ENCODE data around the gene C10orf62. TPM values are rescaled to one million over a fixed set of nuclear protein-coding genes. Genes with fewer than 3 reads are reported as not detected.

C10orf62 gene
- 0.12 and 0.13 TPM in 2 replicates for total RNA-seq

GRCh38 chr10:97589479-97589878, at the start of gene C10orf62:
Gene C10orf62, plus strand, starts transcription at chr10:97589721. Its CDS starts 177 bp downstream, at chr10:97589898.

GRCh38 chr10:97572214-97572989, 17.1 kb upstream of the C10orf62 start, which contains the start of gene ANKRD2:
Gene ANKRD2, plus strand, starts transcription at chr10:97572779. Its CDS starts 10 bp downstream, at chr10:97572789.

GRCh38 chr10:97584060-97584797, 5.3 kb upstream of the C10orf62 start, which contains the start of gene HOGA1:
Gene HOGA1, plus strand, starts transcription at chr10:97584389. Its CDS starts 315 bp downstream, at chr10:97584704.

GRCh38 chr10:97632949-97633884, 43.7 kb downstream of the C10orf62 start, which contains the start of gene MORN4:
Gene MORN4, minus strand, starts transcription at chr10:97633500. Its CDS starts 13,847 bp downstream, at chr10:97619653.

GRCh38 chr10:97640174-97640867, 50.8 kb downstream of the C10orf62 start, which contains the start of gene PI4K2A:
Gene PI4K2A, plus strand, starts transcription at chr10:97640671. Its CDS starts 72 bp downstream, at chr10:97640743.

Other genes with a start within 250 kb of the C10orf62 start
- gene RRP12, start 188.4 kb upstream of the C10orf62 start, total RNA-seq = 10.1 and 15.7 TPM in 2 replicates
- 224 and 247 TPM in 2 replicates for gene PGAM1, start 163.5 kb upstream of the C10orf62 start, total RNA-seq
- gene EXOSC1, start 143.7 kb upstream of the C10orf62 start, total RNA-seq = 27.9 and 32.0 TPM in 2 replicates
- 35.0 and 38.7 TPM in 2 replicates for gene ZDHHC16, start 143.5 kb upstream of the C10orf62 start, total RNA-seq
- 46.2 and 49.2 TPM in 2 replicates for gene MMS19, start 91.3 kb upstream of the C10orf62 start, total RNA-seq
- gene UBTD1, start 90.8 kb upstream of the C10orf62 start, total RNA-seq = 22.5 and 22.9 TPM in 2 replicates
- 0.50 and 1.5 TPM in 2 replicates for gene ANKRD2, start 16.9 kb upstream of the C10orf62 start, total RNA-seq
- gene HOGA1, start 5.3 kb upstream of the C10orf62 start, total RNA-seq = 2.5 and 3.3 TPM in 2 replicates
- 7.8 and 10.4 TPM in 2 replicates for gene MORN4, start 43.8 kb downstream of the C10orf62 start, total RNA-seq
- 23.3 and 25.0 TPM in 2 replicates for gene PI4K2A, start 51.0 kb downstream of the C10orf62 start, total RNA-seq
- gene AVPI1, start 97.5 kb downstream of the C10orf62 start, total RNA-seq = 12.9 and 19.2 TPM in 2 replicates
- 19.3 and 29.8 TPM in 2 replicates for gene MARVELD1, start 124.0 kb downstream of the C10orf62 start, total RNA-seq
- gene ZFYVE27, start 147.4 kb downstream of the C10orf62 start, total RNA-seq = 19.9 and 21.7 TPM in 2 replicates
- not detected in 2 replicates for gene SFRP5, start 182.3 kb downstream of the C10orf62 start, total RNA-seq